H1 (cell line): ENCODE measurements around the gene SOBP. TPM values are rescaled to one million over a fixed set of nuclear protein-coding genes. Genes with fewer than 3 reads are reported as not detected.

Source experiments
- CTCF ChIA-PET: fragments of 300-600 bp; sonication (Branson Sonifier 250); formaldehyde crosslinking; loops from one replicate; lab custom pipeline; 2021; ENCODE audit not compliant: partially characterized antibody; lab: Charles Lee
- POLR2A ChIA-PET: fragments of 300-600 bp; sonication (Branson Sonifier 250); formaldehyde crosslinking; loops from one replicate; lab custom pipeline; 2021; ENCODE audit warnings: inconsistent platforms; ENCODE audit not compliant: partially characterized antibody; lab: Charles Lee
- DNase-seq, 2 experiments: peaks; one replicate each; pipeline versions ENCODE4 v3.0.0 to v3.0.0-alpha.2; 2010 to 2022; ENCODE audit warnings: low spot score in 2 of 2, low read depth in 1 of 2, mixed read lengths in 1 of 2
- FAIRE-seq: peaks from 2 replicates; lab custom pipeline; 2011; peaks lifted over from hg19 to GRCh38; lab: Jason Lieb, UNC
- H2AFZ ChIP-seq: 2 replicates; pipeline ENCODE4 v1.8.1; 2012; ENCODE audit warnings: low read length, inconsistent platforms
- H2AK5ac ChIP-seq: 2 replicates; pipeline ENCODE4 v1.6.1; 2013; ENCODE audit warnings: low read depth, low read length
- H2BK120ac ChIP-seq: replicated peaks from 2 replicates; pipeline ENCODE3; 2013; ENCODE audit warnings: low read depth, low read length, inconsistent platforms
- H2BK12ac ChIP-seq: 2 replicates; pipeline ENCODE4 v1.6.1; 2013; ENCODE audit warnings: low read depth, low read length
- H2BK15ac ChIP-seq: 2 replicates; pipeline ENCODE4 v1.6.1; 2013; ENCODE audit warnings: low read length
- H2BK20ac ChIP-seq: 2 replicates; pipeline ENCODE4 v1.6.1; 2013; ENCODE audit warnings: low read length
- H2BK5ac ChIP-seq: 2 replicates; pipeline ENCODE4 v1.6.1; 2013; ENCODE audit warnings: low read depth, low read length
- H3K14ac ChIP-seq: 2 replicates; pipeline ENCODE4 v1.6.1; 2013; ENCODE audit warnings: inconsistent platforms; ENCODE audit not compliant: insufficient read length
- H3K18ac ChIP-seq: 2 replicates; pipeline ENCODE4 v1.6.1; 2013; ENCODE audit warnings: low read length; ENCODE audit errors: extremely low read depth
- H3K23ac ChIP-seq: 2 replicates; pipeline ENCODE4 v1.6.1; 2013; ENCODE audit warnings: inconsistent platforms; ENCODE audit not compliant: insufficient read length
- H3K23me2 ChIP-seq: 2 replicates; pipeline ENCODE4 v1.6.1; 2013; ENCODE audit warnings: low read depth, low read length
- H3K27ac ChIP-seq: 2 replicates; pipeline ENCODE4 v1.6.1; 2011; ENCODE audit warnings: low read depth, low read length, inconsistent platforms
- H3K27me3 ChIP-seq, 4 experiments: replicated peaks in 1 of 4; 1 replicate in 1 of 4; 2 replicates in 3 of 4; pipeline versions ENCODE4 v1.6.1 to v1.8.1; 2011 to 2013; ENCODE audit warnings: low read length in 3 of 4, mild to moderate bottlenecking in 3 of 4, inconsistent platforms in 2 of 4, mixed read lengths in 2 of 4, moderate library complexity in 1 of 4; ENCODE audit not compliant: control insufficient read depth in 3 of 4, insufficient read depth in 3 of 4; ENCODE audit errors: extremely low read depth in 1 of 4
- H3K36me3 ChIP-seq, 4 experiments: 2 replicates each; pipeline versions ENCODE4 v1.6.1 to v1.8.1; 2011 to 2013; ENCODE audit warnings: mild to moderate bottlenecking in 4 of 4, low read length in 3 of 4, moderate library complexity in 2 of 4, control low read depth in 1 of 4, inconsistent platforms in 1 of 4; ENCODE audit not compliant: insufficient read depth in 4 of 4, control insufficient read depth in 2 of 4
- H3K4ac ChIP-seq: replicated peaks from 2 replicates; pipeline ENCODE3; 2013; ENCODE audit warnings: low read length, low read depth, mixed read lengths, inconsistent platforms; ENCODE audit not compliant: insufficient read length
- H3K4me1 ChIP-seq, 4 experiments: replicated peaks in 1 of 4; 1 replicate in 1 of 4; 2 replicates in 3 of 4; pipeline versions ENCODE4 v1.6.1 to v1.8.1; 2011 to 2013; ENCODE audit warnings: low read length in 3 of 4, inconsistent platforms in 2 of 4, mixed read lengths in 1 of 4; ENCODE audit not compliant: insufficient read depth in 4 of 4, control insufficient read depth in 3 of 4
- H3K4me2 ChIP-seq, 2 experiments: 2 replicates each; pipeline versions ENCODE4 v1.6.1 to v1.8.1; 2011 to 2013; ENCODE audit warnings: low read depth in 2 of 2, low read length in 2 of 2, control low read depth in 1 of 2, inconsistent platforms in 1 of 2, mild to moderate bottlenecking in 1 of 2; ENCODE audit not compliant: insufficient read depth in 1 of 2
- H3K4me3 ChIP-seq, 4 experiments: fragments of 200-600, 300-600 bp in 1 of 4; sonication (generic), shearing (Covaris generic), sonication (Bioruptor Twin) in 1 of 4; 2 replicates each; pipeline versions ENCODE4 v1.5.1 to v1.8.1; 2011 to 2016; ENCODE audit warnings: low read length in 4 of 4, low read depth in 3 of 4, control low read depth in 2 of 4, inconsistent platforms in 2 of 4, mild to moderate bottlenecking in 2 of 4, mixed read lengths in 1 of 4, moderate library complexity in 1 of 4; ENCODE audit not compliant: insufficient read depth in 2 of 4; ENCODE audit errors: extremely low read depth in 1 of 4
- H3K56ac ChIP-seq: replicated peaks from 2 replicates; pipeline ENCODE3; 2013; ENCODE audit warnings: low read depth, mild to moderate bottlenecking, mixed read lengths, low read length, inconsistent platforms; ENCODE audit not compliant: insufficient read length
- H3K79me1 ChIP-seq: 2 replicates; pipeline ENCODE4 v1.6.1; 2013; ENCODE audit warnings: low read depth, low read length, control low read depth
- H3K79me2 ChIP-seq, 2 experiments: 2 replicates each; pipeline versions ENCODE4 v1.6.1 to v1.8.1; 2012 to 2013; ENCODE audit warnings: low read length in 2 of 2, mild to moderate bottlenecking in 2 of 2, inconsistent platforms in 1 of 2; ENCODE audit not compliant: insufficient read depth in 2 of 2, control insufficient read depth in 1 of 2
- H3K9ac ChIP-seq, 4 experiments: replicated peaks in 1 of 4; 1 replicate in 1 of 4; 2 replicates in 3 of 4; pipeline versions ENCODE4 v1.6.1 to v1.8.1; 2011 to 2013; ENCODE audit warnings: low read depth in 3 of 4, low read length in 3 of 4, control low read depth in 2 of 4, mild to moderate bottlenecking in 2 of 4, moderate library complexity in 2 of 4, inconsistent platforms in 1 of 4; ENCODE audit errors: extremely low read depth in 1 of 4
- H3K9me3 ChIP-seq, 2 experiments: 2 replicates each; pipeline versions ENCODE4 v1.6.1 to v1.8.1; 2012 to 2013; ENCODE audit warnings: mild to moderate bottlenecking in 2 of 2, moderate library complexity in 2 of 2, control low read depth in 1 of 2, inconsistent platforms in 1 of 2, low read depth in 1 of 2, low read length in 1 of 2, mixed read lengths in 1 of 2; ENCODE audit not compliant: insufficient read depth in 2 of 2
- H4K20me1 ChIP-seq, 2 experiments: replicated peaks in 1 of 2; 2 replicates each; pipeline versions ENCODE3 to v1.8.1; 2011 to 2013; ENCODE audit warnings: inconsistent platforms in 2 of 2, low read length in 2 of 2, mild to moderate bottlenecking in 1 of 2; ENCODE audit not compliant: insufficient read depth in 2 of 2, control insufficient read depth in 1 of 2
- H4K5ac ChIP-seq: 2 replicates; pipeline ENCODE4 v1.6.1; 2013; ENCODE audit warnings: low read length, low read depth, mixed read lengths, inconsistent platforms; ENCODE audit not compliant: insufficient read length
- H4K8ac ChIP-seq: 2 replicates; pipeline ENCODE4 v1.8.0; 2013; ENCODE audit warnings: mild to moderate bottlenecking, moderate library complexity, low read length, inconsistent platforms; ENCODE audit not compliant: insufficient read depth; ENCODE audit errors: extremely low read depth
- H4K91ac ChIP-seq: replicated peaks from 2 replicates; pipeline ENCODE3; 2013; ENCODE audit warnings: low read length, mixed read lengths, inconsistent platforms; ENCODE audit not compliant: insufficient read length
- BRCA1 ChIP-seq: IDR thresholded peaks from 2 replicates; pipeline ENCODE4 v1.6.1; 2012; ENCODE audit warnings: low read depth, low read length, improper control_type of control experiment
- MAX ChIP-seq: IDR thresholded peaks from 2 replicates; pipeline ENCODE4 v1.6.1; 2012; ENCODE audit warnings: inconsistent platforms
- RFX5 ChIP-seq: IDR thresholded peaks from 2 replicates; pipeline ENCODE4 v1.6.1; 2011; ENCODE audit warnings: low read depth, low read length, improper control_type of control experiment, borderline replicate concordance
- SRF ChIP-seq: IDR thresholded peaks from 2 replicates; pipeline ENCODE4 v1.6.1; 2011; ENCODE audit warnings: mild to moderate bottlenecking, low read depth, low read length, moderate library complexity
- WGBS, 2 experiments: shearing (Covaris generic) in 1 of 2; methylation state at CpG; one replicate each; pipeline versions ENCODE4 v1.1.6 to v1.1.7; 2013 to 2015; ENCODE audit warnings: low lambda C conversion rate in 2 of 2, mixed read lengths in 2 of 2, inconsistent platforms in 1 of 2, low coverage in 1 of 2, missing lambda C conversion rate in 1 of 2; ENCODE audit not compliant: insufficient replicate concordance in 2 of 2, insufficient coverage in 1 of 2, insufficient read length in 1 of 2; ENCODE audit errors: extremely low coverage in 1 of 2, missing lambda C conversion rate in 1 of 2; 5-methylcytosine and 5-hydroxymethylcytosine counted together
- polyA plus RNA-seq, 7 experiments: library from polyadenylated mRNA; depleted of rRNA in 3 of 7; stranded (reverse) in 5 of 7; unstranded in 2 of 7; fragments of >200 nt in 5 of 7; fragments of 200-250 nt in 2 of 7; gene quantifications; 1 replicate in 5 of 7; 2 replicates in 1 of 7; 4 replicates in 1 of 7; pipeline versions ENCODE4 v1.2.1 to v1.2.3, GENCODE V29; 2011 to 2013; ENCODE audit warnings: missing spikeins in 2 of 7, mixed read lengths in 2 of 7
- total RNA-seq: library from RNA; stranded (reverse); fragmentation: NEBNext Ultra II Directional; extraction: Animal tissue kit (Norgen Biotek cat#: 25700); gene quantifications from 2 replicates; pipeline ENCODE4 v1.2.1, GENCODE V29; 2021

Gene SOBP
- total and polyA plus RNA-seq, 2 of the 8 experiments (the other 6 are each of a cell fraction or from before 2014, with no cell fraction given), result 0.45 to 6.2 TPM

DNA sequence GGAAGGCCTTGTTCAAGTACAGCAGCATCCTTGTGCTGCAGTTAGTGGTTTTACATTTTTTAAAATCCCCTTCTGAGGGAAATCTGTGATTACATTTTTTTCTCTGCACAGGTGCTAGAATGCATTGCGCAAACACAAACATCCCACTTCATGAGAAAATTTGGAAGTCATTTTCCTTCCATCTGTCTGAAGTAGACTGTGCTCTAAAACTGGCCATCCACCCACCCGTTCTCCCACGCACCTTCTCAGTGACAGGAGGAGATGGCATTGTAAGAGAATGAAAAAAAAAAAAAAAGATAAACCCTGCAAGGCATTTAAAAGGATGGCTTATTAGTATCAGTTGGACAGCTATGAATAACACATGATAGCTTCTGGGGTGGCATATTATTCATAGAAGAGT, 65.0 kb downstream of the SOBP start:
- Histone ChIP-seq H3K4ac (no peak overlapping the region), H4K20me1 (no peaks in the 10 kb centered on the region), H2BK5ac (no peak overlapping the region), H3K27me3 (no peaks in the 10 kb centered on the region), H4K91ac (no peak overlapping the region), H3K9ac (no peak overlapping the region), H3K79me1 (no peaks in the 10 kb centered on the region), H4K8ac (no peak overlapping the region), H3K4me1 (no peaks in the 10 kb centered on the region; a peak in 2 of 7 replicates), H2BK15ac (no peak overlapping the region), H3K23me2 (no peaks in the 10 kb centered on the region), H2AK5ac (no peak overlapping the region), H3K36me3 (no peaks in the 10 kb centered on the region; a peak in 3 of 8 replicates), H2BK120ac (no peak overlapping the region), H3K79me2 (no peaks in the 10 kb centered on the region), H3K23ac (no peak overlapping the region), H4K5ac (no peak overlapping the region), H3K18ac (no peak overlapping the region), H2BK20ac (no peak overlapping the region), H3K9me3 (no peaks in the 10 kb centered on the region), H3K14ac (no peak overlapping the region), H2AFZ (no peak overlapping the region), H3K27ac (no peak overlapping the region), H2BK12ac (no peak overlapping the region), H3K4me2 (no peak overlapping the region), H3K56ac (no peak overlapping the region), H3K4me3 (no peak overlapping the region)
- DNase-seq (no peak), FAIRE-seq (no peak)
- POLR2A ChIA-PET, result interaction anchor here (0.9 kb wide), 1 partner anchor 9 kb away, joined by 5 read pairs; no protein-coding TSS in a partner anchor
- CTCF ChIA-PET, result interaction anchor here (0.8 kb wide), 1 partner anchor 64 kb away, joined by 3 read pairs; no protein-coding TSS in a partner anchor
- WGBS, 2 experiments, result 90% methylated on average over 3 of the region's 3 CpGs; no CpG with 5 or more reads in 1 of the 2 experiments
- TF ChIP-seq BRCA1 (no peak), MAX (no peak), SRF (no peak), RFX5 (no peak)
